SK-N-SH (cell line): Measurements from ENCODE around the gene ZNF444.

Experiments
- CTCF ChIP-seq: fragments of 200-600 bp; sonication (generic); IDR thresholded peaks from 2 replicates; pipeline ENCODE4 v1.6.1; 2017; ENCODE audit warnings: antibody characterized with exemption, mild to moderate bottlenecking, moderate library complexity
- PBX3 ChIP-seq: IDR thresholded peaks from 2 replicates; pipeline ENCODE4; 2012
- POLR2AphosphoS5 ChIP-seq: IDR thresholded peaks from 2 replicates; pipeline ENCODE4 v1.6.1; 2012; ENCODE audit warnings: low read depth, low read length
- REST ChIP-seq: IDR thresholded peaks from 2 replicates; pipeline ENCODE4 v1.6.1; 2012; ENCODE audit warnings: mild to moderate bottlenecking, low read depth, low read length, moderate library complexity
- SIN3A ChIP-seq: IDR thresholded peaks from 2 replicates; pipeline ENCODE4 v1.6.1; 2012; ENCODE audit warnings: low read depth, mild to moderate bottlenecking, low read length, moderate library complexity, borderline replicate concordance
- ZBTB33 ChIP-seq: IDR thresholded peaks from 2 replicates; pipeline ENCODE4 v1.4.0; 2012; ENCODE audit warnings: low read depth, borderline replicate concordance

GRCh38 chr19:56142897-56143434 lies 1.9 kb downstream of the ZNF444 start:
- TF ChIP-seq REST = no peak
- no peak for TF ChIP-seq POLR2AphosphoS5
- no peak for TF ChIP-seq CTCF
- TF ChIP-seq SIN3A = no peak
- no peak for TF ChIP-seq ZBTB33
- TF ChIP-seq PBX3 = no peak
